HG03457 (cell line): ENCODE measurements around the gene CCNK.
A peak's percentile ranks its signal among the peaks of the same experiment; 100 is the strongest.

Experiments
- ATAC-seq: cut with Tn5 transposase; IDR thresholded peaks from one replicate; pipeline ENCODE4 v1.9.1; 2021; ENCODE audit warnings: moderate number of reproducible peaks; ENCODE audit not compliant: unreplicated experiment

Gene CCNK

GRCh38 chr14:99480917-99481744, at the start of gene CCNK:
TSS of gene CCNK (plus strand) at chr14:99481409. CDS start at chr14:99492678, 11,269 bp downstream.
- peak; percentile 85 for ATAC-seq

GRCh38 chr14:99431986-99432385, 49.2 kb upstream of the CCNK start:
- ATAC-seq: no peak

GRCh38 chr14:99432485-99432884, 48.7 kb upstream of the CCNK start:
- no peak for ATAC-seq

- ATAC-seq: no peak
These were observed 45.9 kb upstream of the CCNK start for GRCh38 chr14:99435327-99435726.

- no peak for ATAC-seq
These were observed 44.7 kb upstream of the CCNK start for GRCh38 chr14:99436247-99437180.

GRCh38 chr14:99437706-99438105, 43.5 kb upstream of the CCNK start:
- ATAC-seq: no peak

GRCh38 chr14:99440278-99440677, 40.9 kb upstream of the CCNK start:
- ATAC-seq: no peak

GRCh38 chr14:99441157-99441870, 39.9 kb upstream of the CCNK start:
- no peak for ATAC-seq

GRCh38 chr14:99441918-99442317, 39.3 kb upstream of the CCNK start:
- no peak for ATAC-seq

GRCh38 chr14:99445931-99446330, 35.3 kb upstream of the CCNK start:
- ATAC-seq: no peak

- ATAC-seq: no peak
These were observed 33.5 kb upstream of the CCNK start for GRCh38 chr14:99447739-99448138.

- ATAC-seq: no peak
These were observed 30.9 kb upstream of the CCNK start for GRCh38 chr14:99450266-99450665.

- ATAC-seq: no peak
These were observed 30.0 kb upstream of the CCNK start for GRCh38 chr14:99451234-99451633.

GRCh38 chr14:99452968-99453367, 28.2 kb upstream of the CCNK start:
- no peak for ATAC-seq

GRCh38 chr14:99454246-99454645, 27.0 kb upstream of the CCNK start:
- no peak for ATAC-seq

- ATAC-seq: no peak
These were observed 21.6 kb upstream of the CCNK start for GRCh38 chr14:99459481-99460100.

- no peak for ATAC-seq
These were observed 20.4 kb upstream of the CCNK start for GRCh38 chr14:99460793-99461192.

GRCh38 chr14:99461411-99462085, 19.7 kb upstream of the CCNK start:
- ATAC-seq: no peak

GRCh38 chr14:99462210-99462609, 19.0 kb upstream of the CCNK start:
- ATAC-seq: no peak

- no peak for ATAC-seq
These were observed 17.2 kb upstream of the CCNK start for GRCh38 chr14:99463974-99464373.
